Measurements from ENCODE around the gene GALK2.

Gene GALK2

GRCh38 chr15:49169880-49170597 is at the start of gene GALK2:
TSS of gene GALK2 (plus strand) at chr15:49170247. CDS start at chr15:49170323, 76 bp downstream.
- H3K4me3 ChIP-seq (replicated peaks in 1 of 2; ENCODE audit: low read depth in 2 of 2, low read length in 2 of 2): peak within 1 kb of the TSS; percentile 67 to 68
- TF ChIP-seq CTCF (IDR thresholded peaks at IDR 0.05; ENCODE audit: low read depth, low read length): no peak
- peak; percentile 82 to 88 for DNase-seq (ENCODE audit: low read depth in 2 of 2)

GRCh38 chr15:49120832-49121231 is 49.2 kb upstream of the GALK2 start:
- TF ChIP-seq CTCF (IDR thresholded peaks at IDR 0.05; ENCODE audit: low read depth, low read length): no peak
- no peak for DNase-seq (ENCODE audit: low read depth in 2 of 2)
- no peak overlapping the region for H3K4me3 ChIP-seq (replicated peaks in 1 of 2; ENCODE audit: low read depth in 2 of 2, low read length in 2 of 2)

- no peak overlapping the region for H3K4me3 ChIP-seq (replicated peaks in 1 of 2; ENCODE audit: low read depth in 2 of 2, low read length in 2 of 2)
- TF ChIP-seq CTCF (IDR thresholded peaks at IDR 0.05; ENCODE audit: low read depth, low read length): no peak
- DNase-seq (ENCODE audit: low read depth in 2 of 2): no peak
These were observed 48.1 kb upstream of the GALK2 start for GRCh38 chr15:49121901-49122300.

- no peak for DNase-seq (ENCODE audit: low read depth in 2 of 2)
- no peak for TF ChIP-seq CTCF (IDR thresholded peaks at IDR 0.05; ENCODE audit: low read depth, low read length)
- no peak overlapping the region for H3K4me3 ChIP-seq (replicated peaks in 1 of 2; ENCODE audit: low read depth in 2 of 2, low read length in 2 of 2)
These were observed 47.4 kb upstream of the GALK2 start for GRCh38 chr15:49122541-49123062.

- DNase-seq (ENCODE audit: low read depth in 2 of 2): no peak
- no peak for TF ChIP-seq CTCF (IDR thresholded peaks at IDR 0.05; ENCODE audit: low read depth, low read length)
- no peak overlapping the region for H3K4me3 ChIP-seq (replicated peaks in 1 of 2; ENCODE audit: low read depth in 2 of 2, low read length in 2 of 2)
These were observed 45.7 kb upstream of the GALK2 start for GRCh38 chr15:49124371-49124770.

- DNase-seq (ENCODE audit: low read depth in 2 of 2): no peak
- TF ChIP-seq CTCF (IDR thresholded peaks at IDR 0.05; ENCODE audit: low read depth, low read length): no peak
- H3K4me3 ChIP-seq (replicated peaks in 1 of 2; ENCODE audit: low read depth in 2 of 2, low read length in 2 of 2): no peak overlapping the region
These were observed 38.6 kb upstream of the GALK2 start for GRCh38 chr15:49131403-49131802.

Measured in cardiac fibroblast (primary cell).